ENCODE measurements around the gene KLHL36.

DNA sequence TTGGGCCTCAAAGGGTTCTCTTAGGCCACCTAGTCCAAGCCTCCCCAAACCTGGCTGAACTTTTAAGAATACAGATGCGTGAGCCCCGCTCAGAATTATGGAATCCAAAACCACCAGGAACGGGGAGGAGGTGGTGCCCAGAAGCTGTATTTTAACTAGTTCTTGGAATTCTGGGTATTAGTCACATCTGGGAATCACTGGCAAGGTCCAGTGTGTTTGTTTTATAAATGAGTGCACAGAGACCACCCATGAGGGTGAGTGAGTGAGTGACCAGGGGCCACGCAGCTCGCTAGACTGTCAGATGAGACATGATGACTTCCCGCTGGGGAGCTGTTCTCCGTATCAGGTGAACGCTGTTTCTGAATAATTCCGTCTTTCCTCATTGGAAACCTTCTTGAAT lies 14.2 kb downstream of the KLHL36 start:
- TF ChIP-seq, protein P1, sequence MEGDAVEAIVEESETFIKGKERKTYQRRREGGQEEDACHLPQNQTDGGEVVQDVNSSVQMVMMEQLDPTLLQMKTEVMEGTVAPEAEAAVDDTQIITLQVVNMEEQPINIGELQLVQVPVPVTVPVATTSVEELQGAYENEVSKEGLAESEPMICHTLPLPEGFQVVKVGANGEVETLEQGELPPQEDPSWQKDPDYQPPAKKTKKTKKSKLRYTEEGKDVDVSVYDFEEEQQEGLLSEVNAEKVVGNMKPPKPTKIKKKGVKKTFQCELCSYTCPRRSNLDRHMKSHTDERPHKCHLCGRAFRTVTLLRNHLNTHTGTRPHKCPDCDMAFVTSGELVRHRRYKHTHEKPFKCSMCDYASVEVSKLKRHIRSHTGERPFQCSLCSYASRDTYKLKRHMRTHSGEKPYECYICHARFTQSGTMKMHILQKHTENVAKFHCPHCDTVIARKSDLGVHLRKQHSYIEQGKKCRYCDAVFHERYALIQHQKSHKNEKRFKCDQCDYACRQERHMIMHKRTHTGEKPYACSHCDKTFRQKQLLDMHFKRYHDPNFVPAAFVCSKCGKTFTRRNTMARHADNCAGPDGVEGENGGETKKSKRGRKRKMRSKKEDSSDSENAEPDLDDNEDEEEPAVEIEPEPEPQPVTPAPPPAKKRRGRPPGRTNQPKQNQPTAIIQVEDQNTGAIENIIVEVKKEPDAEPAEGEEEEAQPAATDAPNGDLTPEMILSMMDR (IDR thresholded peaks at IDR 0.05) = no peak
- no peak for TF ChIP-seq POLR2AphosphoS5 (IDR thresholded peaks at IDR 0.05)

Measured in upper lobe of left lung (tissue), 4 donors.